ENCODE results near the gene SPNS3.

Gene SPNS3

DNA sequence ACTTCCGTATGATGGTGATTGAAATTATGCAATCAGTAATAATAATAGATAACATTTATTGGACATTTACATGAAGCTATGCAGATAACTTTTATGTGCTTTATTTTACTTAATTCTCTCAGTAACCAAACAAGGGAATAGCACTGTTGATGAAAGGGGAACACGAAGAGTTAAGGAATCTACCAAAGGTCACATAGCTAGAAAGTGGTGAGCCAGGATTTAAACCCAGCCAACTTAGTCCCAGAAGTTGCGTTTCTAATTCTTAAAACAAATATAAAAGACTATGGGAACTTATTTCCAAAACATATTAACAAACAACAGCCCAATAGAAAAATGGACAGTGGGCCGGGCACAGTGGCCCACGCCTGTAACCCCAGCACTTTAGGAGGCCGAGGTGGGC, 9.7 kb downstream of the SPNS3 start:
- no peak overlapping the region for H3K4me3 ChIP-seq (ENCODE audit: low read depth, low read length)
- TF ChIP-seq, protein P1, sequence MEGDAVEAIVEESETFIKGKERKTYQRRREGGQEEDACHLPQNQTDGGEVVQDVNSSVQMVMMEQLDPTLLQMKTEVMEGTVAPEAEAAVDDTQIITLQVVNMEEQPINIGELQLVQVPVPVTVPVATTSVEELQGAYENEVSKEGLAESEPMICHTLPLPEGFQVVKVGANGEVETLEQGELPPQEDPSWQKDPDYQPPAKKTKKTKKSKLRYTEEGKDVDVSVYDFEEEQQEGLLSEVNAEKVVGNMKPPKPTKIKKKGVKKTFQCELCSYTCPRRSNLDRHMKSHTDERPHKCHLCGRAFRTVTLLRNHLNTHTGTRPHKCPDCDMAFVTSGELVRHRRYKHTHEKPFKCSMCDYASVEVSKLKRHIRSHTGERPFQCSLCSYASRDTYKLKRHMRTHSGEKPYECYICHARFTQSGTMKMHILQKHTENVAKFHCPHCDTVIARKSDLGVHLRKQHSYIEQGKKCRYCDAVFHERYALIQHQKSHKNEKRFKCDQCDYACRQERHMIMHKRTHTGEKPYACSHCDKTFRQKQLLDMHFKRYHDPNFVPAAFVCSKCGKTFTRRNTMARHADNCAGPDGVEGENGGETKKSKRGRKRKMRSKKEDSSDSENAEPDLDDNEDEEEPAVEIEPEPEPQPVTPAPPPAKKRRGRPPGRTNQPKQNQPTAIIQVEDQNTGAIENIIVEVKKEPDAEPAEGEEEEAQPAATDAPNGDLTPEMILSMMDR (IDR thresholded peaks at IDR 0.05; ENCODE audit: insufficient read depth, low read length, missing control alignments) = no peak
- POLR2A ChIA-PET = no interaction called here
- CTCF ChIA-PET = interaction anchor here (0.8 kb wide), 2 partner anchors 23 to 124 kb away, joined by 3 to 4 read pairs; no protein-coding TSS in a partner anchor
- DNase-seq (ENCODE audit: low read depth, low spot score) = no peak

DNA sequence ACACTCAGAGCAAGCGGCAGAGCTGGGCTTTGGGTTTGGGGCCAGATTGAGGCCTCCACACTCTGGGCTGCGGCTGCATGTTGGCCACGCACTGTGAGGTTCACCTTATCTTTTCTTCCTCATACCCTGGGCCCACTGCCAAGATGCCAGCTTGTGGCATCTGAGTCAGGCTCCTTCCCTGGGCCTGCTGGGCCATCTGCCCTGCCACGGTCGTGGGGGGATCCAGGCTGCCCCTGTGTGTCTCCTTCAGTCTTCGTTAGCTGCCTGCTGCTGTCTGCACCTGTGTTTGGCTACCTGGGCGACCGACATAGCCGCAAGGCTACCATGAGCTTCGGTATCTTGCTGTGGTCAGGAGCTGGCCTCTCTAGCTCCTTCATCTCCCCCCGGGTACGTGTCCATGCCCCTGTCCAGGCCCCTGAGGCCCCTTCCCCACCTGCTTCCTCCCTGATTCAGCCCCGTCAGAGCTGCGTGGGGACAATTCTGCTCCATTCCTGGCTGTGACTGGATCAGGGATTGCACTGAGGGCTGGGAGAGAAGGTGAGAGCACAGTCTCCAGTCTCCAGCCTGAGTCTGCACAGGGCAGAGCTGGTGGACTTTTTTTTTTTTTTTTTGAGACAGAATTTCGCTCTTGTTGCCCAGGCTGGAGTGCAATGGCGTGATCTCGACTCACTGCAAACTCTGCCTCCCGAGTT, 11.2 kb downstream of the SPNS3 start:
- H3K4me3 ChIP-seq (ENCODE audit: low read depth, low read length) = no peak overlapping the region
- ChIA-PET POLR2A (no interaction called here), CTCF (no interaction called here)
- no peak for DNase-seq (ENCODE audit: low read depth, low spot score)
- TF ChIP-seq, protein P1 (IDR thresholded peaks at IDR 0.05; ENCODE audit: insufficient read depth, low read length, missing control alignments) = no peak

DNA sequence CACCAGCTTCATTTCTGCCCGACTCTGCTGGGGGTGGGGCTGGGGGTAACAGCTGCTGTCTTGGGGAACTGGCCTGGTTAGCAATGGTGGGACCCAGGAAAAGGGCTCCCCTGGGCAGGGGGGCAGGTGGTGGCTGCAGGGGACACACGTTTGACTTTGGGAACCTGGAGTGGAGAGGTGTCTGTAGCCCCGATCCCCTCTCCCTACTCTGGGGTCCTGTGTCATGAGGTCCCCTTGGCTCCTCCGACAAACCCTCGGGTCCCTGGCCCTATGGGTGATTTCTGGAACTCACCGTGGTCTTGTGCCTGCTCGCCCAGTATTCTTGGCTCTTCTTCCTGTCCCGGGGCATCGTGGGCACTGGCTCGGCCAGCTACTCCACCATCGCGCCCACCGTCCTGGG, 12.0 kb downstream of the SPNS3 start:
- CTCF ChIA-PET = no interaction called here
- H3K4me3 ChIP-seq (ENCODE audit: low read depth, low read length) = no peak overlapping the region
- POLR2A ChIA-PET = no interaction called here
- TF ChIP-seq, protein P1 (IDR thresholded peaks at IDR 0.05; ENCODE audit: insufficient read depth, low read length, missing control alignments) = no peak
- no peak for DNase-seq (ENCODE audit: low read depth, low spot score)

DNA sequence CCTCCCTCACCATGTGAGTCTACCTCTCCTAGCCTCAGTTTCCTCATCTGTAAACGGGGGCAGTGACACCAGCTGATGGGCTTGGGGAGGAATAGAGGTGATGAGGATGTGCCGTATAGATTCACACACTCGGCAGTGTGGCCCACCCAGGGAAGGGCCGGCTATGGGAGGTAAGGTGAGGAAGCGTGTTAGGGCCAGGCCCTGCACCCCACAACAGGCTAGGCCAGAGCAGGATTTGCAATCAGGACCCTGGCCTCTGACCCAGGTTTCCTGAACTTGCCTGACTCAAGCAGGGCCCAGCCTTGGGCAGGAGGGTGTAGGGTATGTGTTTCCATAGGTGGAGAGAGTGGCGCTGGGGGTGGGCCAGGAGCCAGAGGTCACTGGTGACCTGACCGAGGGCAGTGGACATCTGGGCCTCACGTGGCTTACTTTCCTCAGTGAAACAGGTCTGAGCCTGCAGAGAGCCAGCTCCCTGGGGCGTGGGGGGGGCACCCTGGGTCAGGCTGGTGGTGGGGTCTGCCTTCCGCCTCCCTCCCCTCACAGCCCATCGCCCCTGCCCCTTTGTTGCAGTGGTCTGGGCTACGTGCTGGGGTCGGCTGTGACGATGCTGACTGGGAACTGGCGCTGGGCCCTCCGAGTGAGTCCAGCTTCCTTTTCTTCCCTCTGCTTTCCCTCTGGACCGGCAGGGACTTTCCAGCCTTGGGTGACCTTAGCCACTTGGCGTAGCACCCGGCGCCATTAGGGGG, 12.8 kb downstream of the SPNS3 start:
- no peak overlapping the region for H3K4me3 ChIP-seq (ENCODE audit: low read depth, low read length)
- ChIA-PET POLR2A (no interaction called here), CTCF (interaction anchor here (2.6 kb wide), 1 partner anchor 120 kb away, joined by 9 read pairs; no protein-coding TSS in a partner anchor)
- TF ChIP-seq, protein P1 (IDR thresholded peaks at IDR 0.05; ENCODE audit: insufficient read depth, low read length, missing control alignments) = no peak
- DNase-seq (ENCODE audit: low read depth, low spot score) = no peak

DNA sequence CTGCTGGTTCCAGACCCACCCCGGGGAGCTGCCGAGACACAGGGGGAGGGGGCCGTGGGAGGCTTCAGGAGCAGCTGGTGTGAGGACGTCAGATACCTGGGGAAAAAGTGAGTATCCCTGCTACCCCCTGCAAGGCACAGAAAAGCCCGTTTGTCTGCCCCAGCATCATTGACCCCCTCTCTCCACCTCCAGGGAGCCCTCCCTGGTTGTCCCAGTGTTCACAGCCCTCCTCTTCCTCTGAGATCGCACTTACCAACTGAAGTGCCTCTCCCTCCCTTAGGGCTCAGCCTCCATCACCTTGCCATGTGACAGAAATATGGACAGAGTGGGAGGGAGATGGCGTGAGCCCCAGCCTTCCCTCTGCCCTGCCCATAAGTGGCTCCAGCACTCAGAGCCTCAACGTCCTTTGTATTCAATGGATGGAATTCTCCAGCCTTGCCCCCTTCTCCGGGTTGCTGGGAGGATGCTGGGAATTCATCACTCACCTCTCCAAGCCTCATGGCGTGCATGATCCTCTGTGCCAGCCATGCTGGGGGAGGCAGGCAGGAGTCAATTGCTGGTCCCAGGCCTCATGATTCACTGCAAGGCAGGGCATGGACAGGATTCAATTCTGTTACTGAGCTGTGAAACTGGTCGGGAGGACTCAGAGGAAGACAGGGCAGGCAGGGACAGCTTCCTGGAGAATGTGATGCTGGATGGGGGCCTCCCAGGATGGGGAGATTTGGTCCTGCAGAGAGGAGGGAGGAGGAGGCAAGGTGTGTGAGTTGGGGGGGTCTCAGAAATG, 14.6 kb downstream of the SPNS3 start:
- DNase-seq (ENCODE audit: low read depth, low spot score) = no peak
- ChIA-PET CTCF (interaction anchor here (2.6 kb wide), 1 partner anchor 118 kb away, joined by 9 read pairs; no protein-coding TSS in a partner anchor), POLR2A (no interaction called here)
- TF ChIP-seq, protein P1 (IDR thresholded peaks at IDR 0.05; ENCODE audit: insufficient read depth, low read length, missing control alignments) = no peak
- H3K4me3 ChIP-seq (ENCODE audit: low read depth, low read length) = no peak overlapping the region

DNA sequence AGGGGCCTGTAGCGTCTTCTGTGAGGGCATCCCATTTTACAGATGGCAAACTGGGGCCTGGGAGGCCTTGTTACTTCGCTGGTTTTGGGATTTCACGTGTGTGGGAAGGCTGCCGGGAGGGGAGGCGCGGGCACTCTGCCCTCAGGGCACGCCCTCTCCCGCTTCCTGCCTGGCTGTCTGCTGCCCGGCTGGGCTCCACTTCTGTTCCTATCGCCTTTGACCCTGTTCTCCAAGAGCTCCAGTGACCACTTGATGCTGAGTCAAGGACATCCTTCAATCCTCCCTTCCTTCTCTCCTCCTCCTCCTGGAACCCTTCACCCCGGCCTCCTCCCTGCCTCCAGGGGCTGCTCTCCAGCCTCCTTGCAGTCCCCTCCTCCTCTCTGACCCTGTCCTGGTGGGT, 16.0 kb downstream of the SPNS3 start:
- ChIA-PET POLR2A (no interaction called here), CTCF (no interaction called here)
- TF ChIP-seq, protein P1 (IDR thresholded peaks at IDR 0.05; ENCODE audit: insufficient read depth, low read length, missing control alignments) = no peak

More for the DNA sequence above, 16.0 kb downstream of the SPNS3 start:
- no peak for DNase-seq (ENCODE audit: low read depth, low spot score)
- H3K4me3 ChIP-seq (ENCODE audit: low read depth, low read length) = no peak overlapping the region

Measured in AG04449 (cell line).